Measurements from ENCODE around the gene GATA1.

GATA1 gene

GRCh38 chrX:48786341-48786800, at the start of gene GATA1:
Gene GATA1 (plus strand): TSS chrX:48786590. CDS start chrX:48791110, 4,520 bp downstream.
- in situ Hi-C loops (cut with MboI; ENCODE audit: low sequenced_read_pairs) = no loop called here

- in situ Hi-C loops (cut with MboI; ENCODE audit: low sequenced_read_pairs) = no loop called here
These were observed 49.5 kb upstream of the GATA1 start for GRCh38 chrX:48736878-48737212.

- in situ Hi-C loops (cut with MboI; ENCODE audit: low sequenced_read_pairs) = no loop called here
These were observed 49.0 kb upstream of the GATA1 start for GRCh38 chrX:48737213-48737938.

- in situ Hi-C loops (cut with MboI; ENCODE audit: low sequenced_read_pairs) = no loop called here
These were observed 48.5 kb upstream of the GATA1 start for GRCh38 chrX:48737940-48738339.

GRCh38 chrX:48741834-48742233, 44.6 kb upstream of the GATA1 start:
- in situ Hi-C loops (cut with MboI; ENCODE audit: low sequenced_read_pairs) = no loop called here

GRCh38 chrX:48745222-48745621, 41.2 kb upstream of the GATA1 start:
- in situ Hi-C loops (cut with MboI; ENCODE audit: low sequenced_read_pairs) = no loop called here

- in situ Hi-C loops (cut with MboI; ENCODE audit: low sequenced_read_pairs) = no loop called here
These were observed 38.9 kb upstream of the GATA1 start for GRCh38 chrX:48747415-48748016.

GRCh38 chrX:48749182-48749581, 37.2 kb upstream of the GATA1 start:
- in situ Hi-C loops (cut with MboI; ENCODE audit: low sequenced_read_pairs) = no loop called here

GRCh38 chrX:48751343-48751742, 35.0 kb upstream of the GATA1 start:
- in situ Hi-C loops (cut with MboI; ENCODE audit: low sequenced_read_pairs) = no loop called here

GRCh38 chrX:48752498-48752897, 33.9 kb upstream of the GATA1 start:
- in situ Hi-C loops (cut with MboI; ENCODE audit: low sequenced_read_pairs) = no loop called here

GRCh38 chrX:48753708-48754228, 32.6 kb upstream of the GATA1 start:
- in situ Hi-C loops (cut with MboI; ENCODE audit: low sequenced_read_pairs) = no loop called here

- in situ Hi-C loops (cut with MboI; ENCODE audit: low sequenced_read_pairs) = no loop called here
These were observed 32.2 kb upstream of the GATA1 start for GRCh38 chrX:48754238-48754637.

- in situ Hi-C loops (cut with MboI; ENCODE audit: low sequenced_read_pairs) = no loop called here
These were observed 24.5 kb upstream of the GATA1 start, which contains the start of gene GLOD5 for GRCh38 chrX:48761674-48762471. Gene GLOD5 (plus strand): TSS chrX:48761747. CDS start chrX:48761791, 44 bp downstream.

- in situ Hi-C loops (cut with MboI; ENCODE audit: low sequenced_read_pairs) = no loop called here
These were observed 17.2 kb upstream of the GATA1 start for GRCh38 chrX:48769230-48769629.

- in situ Hi-C loops (cut with MboI; ENCODE audit: low sequenced_read_pairs) = no loop called here
These were observed 16.1 kb upstream of the GATA1 start for GRCh38 chrX:48770296-48770695.

GRCh38 chrX:48772602-48773001, 13.8 kb upstream of the GATA1 start:
- in situ Hi-C loops (cut with MboI; ENCODE audit: low sequenced_read_pairs) = no loop called here

GRCh38 chrX:48776818-48777439, 9.5 kb upstream of the GATA1 start:
- in situ Hi-C loops (cut with MboI; ENCODE audit: low sequenced_read_pairs) = no loop called here

GRCh38 chrX:48779399-48779798, 7.0 kb upstream of the GATA1 start:
- in situ Hi-C loops (cut with MboI; ENCODE audit: low sequenced_read_pairs) = no loop called here

- in situ Hi-C loops (cut with MboI; ENCODE audit: low sequenced_read_pairs) = no loop called here
These were observed 4.7 kb upstream of the GATA1 start for GRCh38 chrX:48781705-48782104.

- in situ Hi-C loops (cut with MboI; ENCODE audit: low sequenced_read_pairs) = no loop called here
These were observed 4.2 kb upstream of the GATA1 start for GRCh38 chrX:48782216-48782615.

GRCh38 chrX:48782795-48783194, 3.6 kb upstream of the GATA1 start:
- in situ Hi-C loops (cut with MboI; ENCODE audit: low sequenced_read_pairs) = no loop called here
